Adipocyte (in vitro differentiated cells): ENCODE measurements around the gene HSPBAP1.

ENCODE experiments used
- DNase-seq: peaks from one replicate; pipeline ENCODE4 v3.0.0-alpha.2; 2015; ENCODE audit warnings: low read depth
- H3K27me3 ChIP-seq: replicated peaks from 2 replicates; pipeline ENCODE4 v1.7.0; 2013; ENCODE audit warnings: mild to moderate bottlenecking, low read length, moderate library complexity; ENCODE audit not compliant: control insufficient read depth, insufficient read depth
- H3K36me3 ChIP-seq: 2 replicates; pipeline ENCODE4 v1.7.0; 2013; ENCODE audit warnings: low read length, mild to moderate bottlenecking, moderate library complexity; ENCODE audit not compliant: control insufficient read depth, insufficient read depth, severe bottlenecking
- H3K4me1 ChIP-seq: 2 replicates; pipeline ENCODE4 v1.7.0; 2013; ENCODE audit warnings: mild to moderate bottlenecking, low read length, moderate library complexity; ENCODE audit not compliant: control insufficient read depth, insufficient read depth
- H3K4me3 ChIP-seq: 2 replicates; pipeline ENCODE4 v1.7.0; 2013; ENCODE audit warnings: mild to moderate bottlenecking, low read length, moderate library complexity
- H3K9ac ChIP-seq: 2 replicates; pipeline ENCODE4 v1.7.0; 2013; ENCODE audit warnings: mild to moderate bottlenecking, low read length, moderate library complexity
- H3K9me3 ChIP-seq: 2 replicates; pipeline ENCODE4 v1.7.0; 2013; ENCODE audit warnings: mild to moderate bottlenecking, low read length, moderate library complexity; ENCODE audit not compliant: control insufficient read depth

HSPBAP1 gene

GRCh38 chr3:122800031-122800430 lies 6.4 kb upstream of the HSPBAP1 start:
- Histone ChIP-seq H3K4me3 (no peak overlapping the region), H3K36me3 (no peaks in the 10 kb centered on the region)

GRCh38 chr3:122799322-122799721 lies 5.7 kb upstream of the HSPBAP1 start:
- DNase-seq, result no peak
- Histone ChIP-seq H3K27me3 (no peaks in the 10 kb centered on the region), H3K9ac (no peak overlapping the region), H3K4me1 (peaks cover 13% of the 10 kb centered on the region), H3K36me3 (no peaks in the 10 kb centered on the region), H3K9me3 (no peaks in the 10 kb centered on the region), H3K4me3 (no peak overlapping the region)

More at GRCh38 chr3:122800031-122800430, 6.4 kb upstream of the HSPBAP1 start:
- DNase-seq, result no peak
- H3K27me3 ChIP-seq, result no peaks in the 10 kb centered on the region
- H3K9ac ChIP-seq, result no peak overlapping the region
- H3K9me3 ChIP-seq, result no peaks in the 10 kb centered on the region
- peaks cover 10% of the 10 kb centered on the region for H3K4me1 ChIP-seq

GRCh38 chr3:122797291-122797690 lies 3.7 kb upstream of the HSPBAP1 start:
- DNase-seq, result peak; percentile 43
- Histone ChIP-seq H3K4me3 (no peak overlapping the region), H3K27me3 (no peaks in the 10 kb centered on the region)

GRCh38 chr3:122795674-122796195 lies 2.1 kb upstream of the HSPBAP1 start:
- H3K4me1 ChIP-seq, result peaks cover 23% of the 10 kb centered on the region
- no peaks in the 10 kb centered on the region for H3K36me3 ChIP-seq
- peak overlapping the region; percentile 86 for H3K4me3 ChIP-seq
- peak; percentile 28 for DNase-seq
- H3K9me3 ChIP-seq, result no peaks in the 10 kb centered on the region
- peak overlapping the region; percentile 89 for H3K9ac ChIP-seq
- H3K27me3 ChIP-seq, result no peaks in the 10 kb centered on the region

More at GRCh38 chr3:122797291-122797690, 3.7 kb upstream of the HSPBAP1 start:
- Histone ChIP-seq H3K36me3 (no peaks in the 10 kb centered on the region), H3K9me3 (no peaks in the 10 kb centered on the region), H3K9ac (no peak overlapping the region), H3K4me1 (peaks cover 23% of the 10 kb centered on the region)

- H3K9me3 ChIP-seq, result no peaks in the 10 kb centered on the region
- H3K9ac ChIP-seq, result peak within 1 kb of the TSS; percentile 89
- peak; percentile 89 for DNase-seq
- peaks cover 23% of the 10 kb centered on the region for H3K4me1 ChIP-seq
- H3K27me3 ChIP-seq, result no peaks in the 10 kb centered on the region
- H3K36me3 ChIP-seq, result no peaks in the 10 kb centered on the region
- peak within 1 kb of the TSS; percentile 86 for H3K4me3 ChIP-seq
These were observed 1.4 kb upstream of the HSPBAP1 start, which contains the start of gene SLC49A4 for GRCh38 chr3:122794779-122795673. Gene SLC49A4, plus strand, starts transcription at chr3:122795069. Its CDS starts 124 bp downstream, at chr3:122795193.

- no peaks in the 10 kb centered on the region for H3K9me3 ChIP-seq
- peak overlapping the region; percentile 89 for H3K9ac ChIP-seq
- peaks cover 23% of the 10 kb centered on the region for H3K4me1 ChIP-seq
- no peaks in the 10 kb centered on the region for H3K27me3 ChIP-seq
- no peaks in the 10 kb centered on the region for H3K36me3 ChIP-seq
- H3K4me3 ChIP-seq, result peak overlapping the region; percentile 86
- no peak for DNase-seq
These were observed 800 bp upstream of the HSPBAP1 start for GRCh38 chr3:122794483-122794778.

- no peak for DNase-seq
- Histone ChIP-seq H3K4me3 (no peak overlapping the region), H3K9ac (no peak overlapping the region), H3K27me3 (no peaks in the 10 kb centered on the region), H3K36me3 (no peaks in the 10 kb centered on the region), H3K4me1 (peaks cover 23% of the 10 kb centered on the region), H3K9me3 (no peaks in the 10 kb centered on the region)
These were observed 3.9 kb downstream of the HSPBAP1 start for GRCh38 chr3:122789585-122790273.

GRCh38 chr3:122787872-122788271 lies 5.8 kb downstream of the HSPBAP1 start:
- no peak for DNase-seq
- no peaks in the 10 kb centered on the region for H3K27me3 ChIP-seq

GRCh38 chr3:122786066-122786465 lies 7.6 kb downstream of the HSPBAP1 start:
- Histone ChIP-seq H3K4me3 (no peak overlapping the region), H3K27me3 (no peaks in the 10 kb centered on the region), H3K36me3 (no peaks in the 10 kb centered on the region), H3K4me1 (peaks cover 16% of the 10 kb centered on the region), H3K9ac (no peak overlapping the region), H3K9me3 (no peaks in the 10 kb centered on the region)
- peak; percentile 59 for DNase-seq

More at GRCh38 chr3:122787872-122788271, 5.8 kb downstream of the HSPBAP1 start:
- no peaks in the 10 kb centered on the region for H3K36me3 ChIP-seq
- no peak overlapping the region for H3K4me3 ChIP-seq
- H3K9me3 ChIP-seq, result no peaks in the 10 kb centered on the region
- H3K9ac ChIP-seq, result no peak overlapping the region
- peaks cover 19% of the 10 kb centered on the region for H3K4me1 ChIP-seq

- Histone ChIP-seq H3K27me3 (no peaks in the 10 kb centered on the region), H3K36me3 (no peaks in the 10 kb centered on the region), H3K4me1 (peaks cover 16% of the 10 kb centered on the region), H3K9me3 (no peaks in the 10 kb centered on the region), H3K4me3 (no peak overlapping the region), H3K9ac (no peak overlapping the region)
- DNase-seq, result no peak
These were observed 8.4 kb downstream of the HSPBAP1 start for GRCh38 chr3:122785231-122785630.

- H3K36me3 ChIP-seq, result no peaks in the 10 kb centered on the region
- no peak overlapping the region for H3K4me3 ChIP-seq
- no peaks in the 10 kb centered on the region for H3K27me3 ChIP-seq
- DNase-seq, result no peak
- H3K4me1 ChIP-seq, result peaks cover 16% of the 10 kb centered on the region
- H3K9ac ChIP-seq, result no peak overlapping the region
- no peaks in the 10 kb centered on the region for H3K9me3 ChIP-seq
These were observed 9.2 kb downstream of the HSPBAP1 start for GRCh38 chr3:122784436-122784835.
